Epithelial cell of esophagus (primary cell): ENCODE data around the gene CHAT.
A peak's percentile ranks its signal among the peaks of the same experiment; 100 is the strongest.

ENCODE experiments used
- DNase-seq: peaks from one replicate; pipeline ENCODE4 v3.0.0; 2010; ENCODE audit warnings: low read depth
- H3K4me3 ChIP-seq: 2 replicates; pipeline ENCODE4 v1.5.1; 2011; ENCODE audit warnings: mild to moderate bottlenecking, low read length, control low read depth
- TF ChIP-seq, protein P1 (sequence below): IDR thresholded peaks from 2 replicates; pipeline ENCODE4 v1.5.1; 2011; ENCODE audit warnings: low read depth, mild to moderate bottlenecking, low read length, control low read depth, inconsistent platforms; ENCODE audit not compliant: insufficient read depth; ENCODE audit errors: missing control alignments

Gene CHAT

DNA sequence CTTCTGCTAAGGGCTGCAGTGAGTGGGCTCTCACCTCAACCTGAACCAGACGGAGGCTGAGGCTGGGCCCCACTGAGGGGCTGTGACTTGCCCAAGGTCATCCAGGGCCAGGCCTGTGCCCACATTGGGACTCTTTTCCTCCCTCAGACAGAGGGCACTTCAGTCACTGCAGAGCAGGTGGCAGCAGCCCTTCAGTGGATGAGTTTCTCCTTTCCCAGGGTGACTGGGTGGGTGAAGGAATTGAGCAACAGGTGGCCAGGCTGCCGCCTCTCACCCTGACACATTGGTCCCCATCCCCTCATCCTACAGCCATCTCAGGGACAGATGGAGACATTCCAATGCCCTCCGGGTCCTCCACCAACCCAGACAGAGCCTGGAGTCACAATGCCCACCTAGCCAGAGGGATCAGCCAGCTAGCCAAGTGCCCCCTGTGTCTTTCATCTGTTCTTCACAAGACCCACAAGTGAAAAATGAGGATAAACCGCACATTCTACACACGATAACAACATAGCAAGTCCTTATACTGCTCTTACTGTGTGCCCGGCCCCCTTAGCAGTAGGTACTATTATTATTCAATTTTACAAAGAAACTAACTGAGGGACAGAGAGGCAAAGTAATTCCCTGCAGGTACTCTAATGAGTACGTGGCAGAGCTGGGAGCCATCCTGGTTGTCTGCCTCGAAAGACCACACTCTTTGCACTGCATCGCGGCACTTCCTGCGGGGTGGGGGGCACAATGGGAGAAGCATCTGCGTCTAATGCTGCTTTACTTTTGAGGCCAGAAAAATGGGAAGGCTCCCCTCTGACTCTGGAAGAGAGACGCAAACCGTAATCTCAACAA lies 5.5 kb upstream of the CHAT start:
- no peak overlapping the region for H3K4me3 ChIP-seq
- no peak for DNase-seq
- TF ChIP-seq, protein P1, sequence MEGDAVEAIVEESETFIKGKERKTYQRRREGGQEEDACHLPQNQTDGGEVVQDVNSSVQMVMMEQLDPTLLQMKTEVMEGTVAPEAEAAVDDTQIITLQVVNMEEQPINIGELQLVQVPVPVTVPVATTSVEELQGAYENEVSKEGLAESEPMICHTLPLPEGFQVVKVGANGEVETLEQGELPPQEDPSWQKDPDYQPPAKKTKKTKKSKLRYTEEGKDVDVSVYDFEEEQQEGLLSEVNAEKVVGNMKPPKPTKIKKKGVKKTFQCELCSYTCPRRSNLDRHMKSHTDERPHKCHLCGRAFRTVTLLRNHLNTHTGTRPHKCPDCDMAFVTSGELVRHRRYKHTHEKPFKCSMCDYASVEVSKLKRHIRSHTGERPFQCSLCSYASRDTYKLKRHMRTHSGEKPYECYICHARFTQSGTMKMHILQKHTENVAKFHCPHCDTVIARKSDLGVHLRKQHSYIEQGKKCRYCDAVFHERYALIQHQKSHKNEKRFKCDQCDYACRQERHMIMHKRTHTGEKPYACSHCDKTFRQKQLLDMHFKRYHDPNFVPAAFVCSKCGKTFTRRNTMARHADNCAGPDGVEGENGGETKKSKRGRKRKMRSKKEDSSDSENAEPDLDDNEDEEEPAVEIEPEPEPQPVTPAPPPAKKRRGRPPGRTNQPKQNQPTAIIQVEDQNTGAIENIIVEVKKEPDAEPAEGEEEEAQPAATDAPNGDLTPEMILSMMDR = no peak

DNA sequence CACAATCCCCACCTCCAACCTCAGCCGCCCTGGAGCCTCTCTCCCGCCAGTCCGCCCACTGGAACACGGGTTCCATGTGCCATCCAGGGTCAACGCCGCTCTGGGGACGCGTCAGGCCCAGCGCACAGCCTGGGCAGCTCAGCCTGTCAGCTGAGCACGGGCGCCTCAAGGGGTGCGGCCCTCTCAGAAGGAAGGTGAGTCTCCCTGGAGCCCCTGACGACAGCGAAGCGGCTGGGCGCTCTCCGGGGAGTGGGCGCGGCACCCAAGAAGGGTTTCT lies 4.9 kb upstream of the CHAT start:
- TF ChIP-seq, protein P1 = no peak
- no peak overlapping the region for H3K4me3 ChIP-seq
- no peak for DNase-seq

DNA sequence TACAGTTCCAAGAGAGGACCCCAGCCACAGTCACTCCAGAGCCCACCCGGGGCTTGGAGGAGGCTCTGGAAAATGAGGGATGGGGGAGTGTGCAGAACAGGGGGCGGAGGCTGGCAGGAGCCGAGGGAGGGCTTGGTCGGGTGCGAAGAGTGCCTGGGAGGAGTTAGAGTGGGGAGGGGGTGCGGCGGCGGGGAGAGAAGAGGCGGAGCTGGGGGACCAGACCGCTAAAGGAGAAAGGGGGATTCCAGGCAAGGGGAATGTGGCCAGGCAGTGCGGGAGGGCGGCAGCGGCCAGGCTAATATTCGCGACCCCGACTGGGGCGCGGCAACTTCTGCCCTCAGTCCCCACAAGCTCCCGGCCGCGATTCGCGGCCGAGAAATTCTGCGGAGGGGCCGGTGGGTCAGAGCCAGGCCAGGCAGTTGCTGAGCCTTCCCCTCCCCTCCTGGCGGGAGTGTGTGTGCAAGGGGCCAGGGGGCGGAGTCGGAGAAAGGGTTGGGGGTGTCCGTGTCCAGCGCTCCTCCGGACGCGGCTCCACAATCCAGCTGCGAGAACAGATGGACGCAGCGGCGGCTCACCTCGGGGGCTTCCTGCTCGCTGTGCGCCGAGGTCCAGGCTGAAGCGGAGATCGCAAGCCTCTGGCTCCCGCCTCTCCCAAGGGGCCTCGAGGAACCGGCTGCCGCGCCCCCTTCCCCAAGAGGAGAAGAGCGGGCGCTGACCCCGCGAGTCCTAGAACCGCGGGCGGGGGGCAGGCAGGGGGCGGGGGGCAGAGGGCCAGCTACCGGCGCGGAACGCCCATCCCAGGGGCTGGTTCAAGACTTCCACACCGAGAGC lies 4.3 kb upstream of the CHAT start:
- TF ChIP-seq, protein P1 = no peak
- no peak overlapping the region for H3K4me3 ChIP-seq
- DNase-seq = no peak

DNA sequence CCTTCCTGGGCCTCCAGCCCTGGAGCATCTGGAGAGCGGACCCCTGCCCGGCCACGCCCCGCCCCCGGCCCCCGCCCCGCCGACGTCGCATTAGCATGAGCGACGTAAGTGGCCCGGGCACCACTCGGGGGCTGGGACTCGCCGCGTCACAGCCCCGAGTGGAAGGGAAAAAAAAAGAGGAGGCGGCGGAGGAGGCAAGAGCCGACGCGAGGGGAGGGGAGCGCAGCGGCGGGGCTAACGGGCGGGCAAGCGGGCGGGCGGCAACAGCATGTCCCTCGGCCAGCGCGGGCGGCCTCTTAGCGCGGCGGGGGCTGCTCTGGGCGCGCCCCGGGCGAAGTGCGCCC lies 3.8 kb upstream of the CHAT start, which contains the start of gene SLC18A3:
TSS of gene SLC18A3 (plus strand) at position 197 of the 344 bp plus-strand sequence. CDS start 431 bp downstream, outside the sequence.
- DNase-seq = no peak
- H3K4me3 ChIP-seq = no peak within 1 kb of the TSS
- TF ChIP-seq, protein P1 = no peak

DNA sequence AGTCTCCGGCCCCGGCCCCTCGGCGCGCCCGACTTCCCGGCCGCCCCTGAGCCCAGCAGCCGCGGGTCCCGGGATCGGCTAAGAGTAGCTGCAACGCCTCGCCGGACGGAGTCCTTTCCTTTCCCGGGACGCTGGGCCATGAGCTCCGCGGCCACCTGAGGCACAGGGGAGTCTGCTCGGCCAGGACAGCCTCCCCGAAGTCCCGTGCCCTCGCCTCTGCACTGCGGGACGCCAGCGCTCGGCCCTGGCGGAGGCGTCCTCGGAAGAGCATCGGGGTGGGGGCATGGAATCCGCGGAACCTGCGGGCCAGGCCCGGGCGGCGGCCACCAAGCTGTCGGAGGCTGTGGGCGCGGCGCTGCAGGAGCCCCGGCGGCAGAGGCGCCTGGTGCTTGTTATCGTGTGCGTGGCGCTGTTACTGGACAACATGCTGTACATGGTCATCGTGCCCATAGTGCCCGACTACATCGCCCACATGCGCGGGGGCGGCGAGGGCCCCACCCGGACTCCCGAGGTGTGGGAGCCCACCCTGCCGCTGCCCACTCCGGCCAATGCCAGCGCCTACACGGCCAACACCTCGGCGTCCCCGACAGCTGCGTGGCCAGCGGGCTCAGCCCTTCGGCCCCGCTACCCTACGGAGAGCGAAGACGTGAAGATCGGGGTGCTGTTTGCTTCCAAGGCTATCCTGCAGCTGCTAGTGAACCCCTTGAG lies 3.2 kb upstream of the CHAT start:
- H3K4me3 ChIP-seq = no peak overlapping the region
- TF ChIP-seq, protein P1 = no peak
- DNase-seq = no peak

DNA sequence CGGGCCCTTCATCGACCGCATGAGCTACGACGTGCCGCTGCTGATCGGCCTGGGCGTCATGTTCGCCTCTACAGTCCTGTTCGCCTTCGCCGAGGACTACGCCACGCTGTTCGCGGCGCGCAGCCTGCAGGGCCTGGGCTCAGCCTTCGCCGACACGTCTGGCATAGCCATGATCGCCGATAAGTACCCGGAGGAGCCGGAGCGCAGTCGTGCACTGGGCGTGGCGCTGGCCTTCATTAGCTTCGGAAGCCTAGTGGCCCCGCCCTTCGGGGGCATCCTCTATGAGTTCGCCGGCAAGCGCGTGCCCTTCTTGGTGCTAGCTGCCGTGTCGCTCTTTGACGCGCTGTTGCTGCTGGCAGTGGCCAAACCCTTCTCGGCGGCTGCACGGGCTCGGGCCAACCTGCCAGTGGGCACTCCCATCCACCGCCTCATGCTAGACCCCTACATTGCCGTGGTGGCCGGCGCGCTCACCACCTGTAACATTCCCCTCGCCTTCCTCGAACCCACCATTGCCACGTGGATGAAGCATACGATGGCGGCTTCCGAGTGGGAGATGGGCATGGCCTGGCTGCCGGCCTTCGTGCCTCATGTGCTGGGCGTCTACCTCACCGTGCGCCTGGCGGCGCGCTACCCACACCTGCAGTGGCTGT lies 2.5 kb upstream of the CHAT start:
- TF ChIP-seq, protein P1 = no peak
- H3K4me3 ChIP-seq = no peak overlapping the region
- DNase-seq = peak; percentile 12
